A549 (cell line): ENCODE data around the gene HAND1.

Experiments used
- CTCF ChIP-seq: fragments of >200 bp; sonication (Bioruptor Twin); formaldehyde crosslinking; IDR thresholded peaks from 3 replicates; pipeline ENCODE4 v1.5.1; 2016
- EHMT2 ChIP-seq: fragments of 200-600 bp; sonication (generic); IDR thresholded peaks from 2 replicates; pipeline ENCODE4 v1.6.1; 2016; ENCODE audit warnings: antibody characterized with exemption, low read depth, mild to moderate bottlenecking, moderate library complexity
- FOSL2 ChIP-seq, 2 experiments: fragments of 450-650 bp in 1 of 2; fragments of >200 bp in 1 of 2; sonication (Bioruptor Twin) in 1 of 2; formaldehyde crosslinking; IDR thresholded peaks; 2 replicates each; pipeline versions ENCODE4 v1.5.0 to v1.6.1; 2016 to 2020; ENCODE audit warnings: mild to moderate bottlenecking in 1 of 2, moderate library complexity in 1 of 2
- POLR2A ChIP-seq: IDR thresholded peaks from 2 replicates; pipeline ENCODE4 v1.6.1; 2012; ENCODE audit warnings: mild to moderate bottlenecking, low read length
- REST ChIP-seq: fragments of 200-600 bp; sonication (generic); IDR thresholded peaks from 2 replicates; pipeline ENCODE4 v1.6.1; 2016; ENCODE audit warnings: antibody characterized with exemption, mild to moderate bottlenecking, moderate library complexity

- TF ChIP-seq CTCF (no peak), FOSL2 (IDR thresholded peaks at IDR 0.05) (no peak), FOSL2 (CRISPR knock-in tag; IDR thresholded peaks at IDR 0.05) (no peak), REST (no peak), POLR2A (no peak), EHMT2 (no peak)
These were observed 24.2 kb upstream of the HAND1 start for GRCh38 chr5:154502180-154502579.
